OCI-LY7 (cell line): ENCODE measurements around the gene IPP. TPM values are rescaled to one million over a fixed set of nuclear protein-coding genes. Genes with fewer than 3 reads are reported as not detected.

Source experiments
- BruUV-seq: library from RNA; stranded (reverse); fragments of 400-500 nt; replicated peaks from 2 replicates; lab custom pipeline; 2021; lab: Mats Ljungman, UMichigan
- CTCF ChIA-PET: fragments of 300-600 bp; sonication (Branson Sonifier 250); formaldehyde crosslinking; loops from one replicate; lab custom pipeline; 2022; ENCODE audit warnings: antibody characterized with exemption; ENCODE audit not compliant: unreplicated experiment; lab: Charles Lee
- POLR2A ChIA-PET: fragments of 300-600 bp; sonication (Branson Sonifier 250); formaldehyde crosslinking; loops from one replicate; lab custom pipeline; 2022; ENCODE audit warnings: antibody characterized with exemption; lab: Charles Lee
- DNase-seq: peaks from one replicate; pipeline ENCODE4 v3.0.0-alpha.2; 2015; ENCODE audit warnings: low spot score
- H2AFZ ChIP-seq: fragments of 200-600 bp; sonication (generic), shearing (Covaris generic); 2 replicates; pipeline ENCODE4 v1.6.1; 2014; ENCODE audit warnings: mild to moderate bottlenecking, antibody characterized with exemption, low read length, moderate library complexity
- H3K27ac ChIP-seq: fragments of 200-600 bp; sonication (generic); 2 replicates; pipeline ENCODE4 v1.5.1; 2014; ENCODE audit warnings: mixed run types, low read depth, mild to moderate bottlenecking, moderate library complexity, low read length, inconsistent platforms; ENCODE audit not compliant: poor library complexity, severe bottlenecking
- H3K36me3 ChIP-seq: fragments of 200-600 bp; sonication (generic); 2 replicates; pipeline ENCODE4 v1.6.1; 2014; ENCODE audit warnings: mild to moderate bottlenecking, antibody characterized with exemption, low read length, moderate library complexity, mixed read lengths; ENCODE audit not compliant: insufficient read depth
- H3K4me1 ChIP-seq: fragments of 200-600 bp; sonication (generic); 2 replicates; pipeline ENCODE4 v1.5.1; 2014; ENCODE audit warnings: mild to moderate bottlenecking, low read length; ENCODE audit not compliant: insufficient read depth, poor library complexity, severe bottlenecking
- H3K4me2 ChIP-seq: fragments of 200-600 bp; sonication (generic); 2 replicates; pipeline ENCODE4 v1.6.1; 2014; ENCODE audit warnings: mild to moderate bottlenecking, low read length
- H3K4me3 ChIP-seq: fragments of 200-600 bp; sonication (generic); 2 replicates; pipeline ENCODE4 v1.5.1; 2014; ENCODE audit warnings: mild to moderate bottlenecking, low read depth, low read length; ENCODE audit not compliant: poor library complexity, severe bottlenecking
- H3K79me2 ChIP-seq: fragments of 200-600 bp; sonication (generic); 2 replicates; pipeline ENCODE4 v1.6.1; 2016; ENCODE audit warnings: low read depth, mild to moderate bottlenecking, low read length, moderate library complexity, mixed read lengths; ENCODE audit not compliant: insufficient read depth
- H3K9me2 ChIP-seq: fragments of 200-600 bp; sonication (generic); 2 replicates; pipeline ENCODE4 v1.6.1; 2016; ENCODE audit warnings: mild to moderate bottlenecking, low read length, mixed read lengths; ENCODE audit not compliant: insufficient read depth
- H3K9me3 ChIP-seq: fragments of 200-600 bp; sonication (generic); 2 replicates; pipeline ENCODE4 v1.6.1; 2014; ENCODE audit warnings: mild to moderate bottlenecking, mixed run types, low read length, mixed read lengths
- H4K20me1 ChIP-seq: fragments of 200-600 bp; sonication (generic); 2 replicates; pipeline ENCODE4 v1.6.1; 2014; ENCODE audit warnings: mild to moderate bottlenecking, antibody characterized with exemption, low read length, moderate library complexity, mixed read lengths; ENCODE audit not compliant: insufficient read depth
- CTCF ChIP-seq: fragments of 200-600 bp; sonication (generic); conservative IDR thresholded peaks from 2 replicates; pipeline ENCODE4 v1.5.1; 2014; ENCODE audit warnings: mild to moderate bottlenecking, antibody characterized with exemption, low read length, moderate library complexity, mixed read lengths
- EZH2phosphoT487 ChIP-seq: fragments of 200-600 bp; sonication (generic); IDR thresholded peaks from 2 replicates; pipeline ENCODE4 v1.6.1; 2018; ENCODE audit warnings: low read depth, borderline replicate concordance, mild to moderate bottlenecking, mixed run types, antibody characterized with exemption, low read length, moderate library complexity, mixed read lengths
- intact Hi-C: fragments of 100-400 bp; cut with micrococcal nuclease; formaldehyde crosslinking; loops from one replicate; pipeline ENCODE4 v1.10.0; 2022; ENCODE audit not compliant: unreplicated experiment
- total RNA-seq, 2 experiments: library from RNA; depleted of rRNA in 1 of 2; stranded (reverse); fragments of >200 nt in 1 of 2; shearing (Covaris generic) in 1 of 2; gene quantifications; 2 replicates each; pipeline ENCODE4 v1.2.3, GENCODE V29; 2014 to 2022

Gene IPP
- total RNA-seq, 2 experiments from 2014 or later: 4.6 to 17.9 TPM

GRCh38 chr1:45654540-45655280 lies 95.7 kb downstream of the IPP start:
- Histone ChIP-seq H3K4me3 (no peak overlapping the region), H2AFZ (no peak overlapping the region), H3K36me3 (peaks cover 98% of the 10 kb centered on the region), H3K9me3 (no peaks in the 10 kb centered on the region), H3K79me2 (no peaks in the 10 kb centered on the region), H3K4me1 (no peaks in the 10 kb centered on the region), H3K27ac (no peak overlapping the region), H3K9me2 (no peaks in the 10 kb centered on the region), H4K20me1 (no peaks in the 10 kb centered on the region), H3K4me2 (no peak overlapping the region)
- POLR2A ChIA-PET: interaction anchor here (0.7 to 1.5 kb wide), 3 partner anchors 10 to 264 kb away, joined by 3 to 7 read pairs (median 3); no protein-coding TSS in a partner anchor
- no peak for DNase-seq
- no peak for TF ChIP-seq EZH2phosphoT487
- no peak for TF ChIP-seq CTCF
- intact Hi-C loops: no loop called here
- BruUV-seq: no TSS peak
- CTCF ChIA-PET: no interaction called here

Other genes with a start within 250 kb of the IPP start
- gene PRDX1, start 228.8 kb downstream of the IPP start, total RNA-seq (2014; rRNA removed; shearing (Covaris generic)): 725 and 814 TPM in 2 replicates
- 851 and 938 TPM in 2 replicates for gene PRDX1, start 228.8 kb downstream of the IPP start, total RNA-seq (2022)
- 110 and 142 TPM in 2 replicates for gene AKR1A1, start 199.8 kb downstream of the IPP start, total RNA-seq (2014; rRNA removed; shearing (Covaris generic))
- 141 and 152 TPM in 2 replicates for gene AKR1A1, start 199.8 kb downstream of the IPP start, total RNA-seq (2022)
- 210 and 267 TPM in 2 replicates for gene NASP, start 166.6 kb downstream of the IPP start, total RNA-seq (2014; rRNA removed; shearing (Covaris generic))
- 373 and 394 TPM in 2 replicates for gene NASP, start 166.6 kb downstream of the IPP start, total RNA-seq (2022)
- gene CCDC17, start 126.6 kb downstream of the IPP start, total RNA-seq (2014; rRNA removed; shearing (Covaris generic)): 2.8 and 3.2 TPM in 2 replicates
- gene CCDC17, start 126.6 kb downstream of the IPP start, total RNA-seq (2022): 5.0 and 5.6 TPM in 2 replicates
- gene GPBP1L1, start 64.1 kb downstream of the IPP start, total RNA-seq (2014; rRNA removed; shearing (Covaris generic)): 89.7 and 101 TPM in 2 replicates
- gene GPBP1L1, start 64.1 kb downstream of the IPP start, total RNA-seq (2022): 117 and 130 TPM in 2 replicates
- 24.7 and 35.8 TPM in 2 replicates for gene TMEM69, start 62.5 kb downstream of the IPP start, total RNA-seq (2014; rRNA removed; shearing (Covaris generic))
- gene TMEM69, start 62.5 kb downstream of the IPP start, total RNA-seq (2022): 42.2 and 49.1 TPM in 2 replicates
- 25.5 and 32.1 TPM in 2 replicates for gene MAST2, start 53.0 kb upstream of the IPP start, total RNA-seq (2014; rRNA removed; shearing (Covaris generic))
- 59.6 and 67.2 TPM in 2 replicates for gene MAST2, start 53.0 kb upstream of the IPP start, total RNA-seq (2022)